ENCODE data around the gene PRND. TPM values are rescaled to one million over a fixed set of nuclear protein-coding genes. Genes with fewer than 3 reads are reported as not detected.
"Not testable (repeated sequence)": the region's sequence is repeated elsewhere in the genome, so short reads cannot be mapped to it uniquely, and the experiment has no call there.

The PRND gene
- total RNA-seq, 1 donor from 2014 or later, result 0.08 TPM

DNA sequence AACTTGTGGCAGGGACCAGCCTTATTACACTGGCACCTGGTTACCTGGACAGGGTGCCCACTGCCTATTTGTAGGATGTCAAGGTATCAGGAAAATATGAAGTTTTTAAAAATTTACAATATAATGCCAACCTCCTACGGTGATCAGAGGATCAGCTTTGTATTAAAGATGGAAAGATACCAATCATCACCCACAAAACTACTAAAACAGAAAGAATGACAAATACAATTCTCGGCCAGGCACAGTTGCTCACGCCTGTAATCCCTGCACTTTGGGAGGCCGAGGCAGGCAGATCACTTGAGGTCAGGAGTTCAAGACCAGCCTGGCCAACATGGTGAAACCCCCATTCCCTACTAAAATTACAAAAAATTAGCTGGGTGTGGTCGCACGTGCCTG, 18.4 kb upstream of the PRND start:
- intact Hi-C loops (cut with DNase I), result no loop called here
- no peak for DNase-seq (ENCODE audit: low spot score)

DNA sequence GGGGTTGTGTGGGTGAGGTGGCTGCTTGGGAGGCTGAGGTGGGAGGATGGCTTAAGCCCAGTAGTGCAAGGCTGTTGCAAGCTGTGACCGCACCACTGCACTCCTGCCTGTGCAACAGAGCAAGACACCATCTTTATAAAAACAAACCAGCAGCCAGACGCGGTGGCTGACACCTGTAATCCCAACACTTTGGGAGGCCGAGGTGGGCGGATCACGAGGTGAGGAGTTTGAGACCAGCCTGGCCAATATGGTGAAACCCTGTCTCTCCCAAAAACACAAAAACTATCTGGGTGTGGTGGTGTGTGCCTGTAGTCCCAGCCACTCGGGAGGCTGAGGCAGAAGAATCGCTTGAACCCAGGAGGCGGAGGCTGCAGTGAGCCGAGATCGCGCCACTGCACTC, 14.8 kb upstream of the PRND start:
- intact Hi-C loops (cut with DNase I), result not testable (repeated sequence)

DNA sequence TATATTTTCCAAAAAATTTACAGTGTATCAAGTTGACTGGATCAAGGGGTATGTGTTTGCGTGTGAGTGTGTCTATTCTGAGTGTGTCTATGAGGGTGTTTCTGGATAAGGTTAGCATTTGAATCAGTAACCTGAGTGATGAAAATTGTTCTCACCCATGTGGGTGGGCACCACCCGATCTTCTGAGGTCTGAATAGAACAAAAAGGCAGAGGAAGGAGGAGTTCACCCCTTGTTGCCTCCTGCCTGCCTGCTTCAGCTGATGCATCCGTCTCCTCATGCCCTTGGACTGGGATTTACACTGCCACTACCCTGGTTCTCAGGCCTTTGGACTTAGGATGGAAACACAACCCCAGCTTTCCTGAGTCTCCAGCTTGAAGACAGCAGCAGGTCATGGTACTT, 13.7 kb upstream of the PRND start:
- intact Hi-C loops (cut with DNase I), result no loop called here
- no peak for DNase-seq (ENCODE audit: low spot score)

More for the DNA sequence above, 14.8 kb upstream of the PRND start:
- DNase-seq (ENCODE audit: low spot score), result not testable (repeated sequence)

DNA sequence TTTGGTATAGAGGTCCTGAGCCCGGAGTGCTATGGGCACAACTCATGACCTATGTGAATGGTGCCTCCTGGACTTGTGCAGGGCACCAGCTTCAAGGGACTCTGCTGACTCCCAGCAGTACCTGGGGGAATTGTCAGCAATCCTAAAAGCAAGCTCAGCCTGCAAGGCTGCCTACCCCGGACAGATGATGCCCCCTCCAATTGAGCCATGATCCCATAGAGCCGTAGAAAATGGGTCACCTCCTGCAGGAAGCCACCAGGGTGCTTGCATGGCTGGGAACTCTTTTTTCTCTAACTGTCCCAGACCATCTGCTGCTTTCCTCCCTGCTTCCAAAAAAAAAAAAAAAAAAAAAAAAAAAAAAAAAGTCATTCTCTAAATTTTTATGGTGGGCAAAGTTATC, 12.9 kb upstream of the PRND start:
- no peak for DNase-seq (ENCODE audit: low spot score)
- intact Hi-C loops (cut with DNase I), result no loop called here

DNA sequence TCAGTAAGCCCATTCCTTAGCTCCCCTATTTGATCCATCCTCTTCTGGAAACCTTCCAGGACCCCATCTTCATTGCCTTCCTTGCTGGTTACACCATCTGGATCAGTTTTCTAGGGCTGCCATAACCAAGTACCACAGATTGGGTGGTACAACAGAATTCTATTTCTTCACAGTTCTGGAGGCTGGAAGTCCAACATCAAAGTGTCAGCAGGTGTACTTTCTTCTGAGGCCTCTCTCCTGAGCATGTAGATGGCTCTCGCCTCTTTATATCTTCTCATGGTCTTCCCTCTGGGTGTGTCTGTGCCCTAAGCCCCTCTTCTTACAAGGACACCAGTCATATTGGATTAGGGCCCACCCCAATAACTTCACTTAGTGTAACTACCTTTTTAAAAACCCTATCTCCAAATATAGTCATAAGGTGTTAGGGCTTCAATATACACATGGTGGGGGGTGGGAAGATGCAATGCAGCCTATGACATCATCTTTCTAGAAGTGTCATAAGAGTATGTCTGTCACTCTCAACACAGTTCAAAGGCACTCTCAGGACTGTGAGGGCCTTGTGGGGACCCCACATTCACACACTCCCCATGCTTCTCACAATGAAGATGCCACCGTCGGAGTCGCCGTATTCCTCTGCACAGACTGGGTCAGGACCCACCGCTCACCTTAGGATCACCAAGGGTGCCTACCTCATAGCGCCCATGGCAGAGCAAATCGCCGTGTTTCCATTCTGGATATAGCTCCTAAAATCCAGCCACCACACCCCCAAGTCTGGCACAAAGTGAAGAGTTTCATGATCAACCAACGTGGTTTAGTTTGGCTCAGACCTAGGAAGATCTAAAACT, 12.2 kb upstream of the PRND start:
- intact Hi-C loops (cut with DNase I), result no loop called here
- DNase-seq (ENCODE audit: low spot score), result no peak

DNA sequence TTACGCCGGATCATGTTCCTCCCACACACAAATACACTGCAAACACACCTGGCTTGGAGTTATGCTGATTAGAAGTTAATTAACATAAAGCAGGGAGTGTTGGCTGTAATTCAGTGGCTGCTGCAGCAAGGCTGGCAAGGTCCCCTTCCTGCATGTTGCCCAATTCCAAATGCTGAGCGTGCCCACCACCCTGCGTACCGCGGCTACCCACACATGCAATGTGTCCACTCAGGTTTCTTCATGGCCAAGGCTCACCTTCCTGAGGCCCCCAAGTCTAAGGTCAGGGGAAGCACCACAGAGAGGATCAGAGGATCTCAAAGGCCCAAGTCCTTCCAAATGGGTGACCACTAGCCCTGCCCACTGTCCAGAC, 11.6 kb upstream of the PRND start:
- no peak for DNase-seq (ENCODE audit: low spot score)
- intact Hi-C loops (cut with DNase I), result no loop called here

DNA sequence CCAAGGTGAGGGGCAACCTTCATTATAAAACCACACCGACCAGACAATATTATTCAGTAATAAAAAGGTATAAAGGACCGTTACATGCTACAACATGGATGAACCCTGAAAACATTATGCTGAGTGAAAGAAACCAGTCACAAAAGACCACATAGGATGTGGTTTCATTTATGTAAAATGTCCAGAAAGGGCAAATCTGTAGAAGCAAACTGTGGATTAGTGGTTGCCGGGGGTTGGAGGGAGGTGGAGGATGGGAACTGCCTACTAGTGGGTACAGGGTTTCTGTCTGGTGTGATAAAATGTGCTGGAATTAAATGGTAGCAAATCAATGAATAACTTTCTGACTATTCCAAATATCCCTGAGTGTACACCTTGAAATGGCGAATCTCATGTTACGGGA, 10.2 kb upstream of the PRND start:
- intact Hi-C loops (cut with DNase I), result no loop called here

DNA sequence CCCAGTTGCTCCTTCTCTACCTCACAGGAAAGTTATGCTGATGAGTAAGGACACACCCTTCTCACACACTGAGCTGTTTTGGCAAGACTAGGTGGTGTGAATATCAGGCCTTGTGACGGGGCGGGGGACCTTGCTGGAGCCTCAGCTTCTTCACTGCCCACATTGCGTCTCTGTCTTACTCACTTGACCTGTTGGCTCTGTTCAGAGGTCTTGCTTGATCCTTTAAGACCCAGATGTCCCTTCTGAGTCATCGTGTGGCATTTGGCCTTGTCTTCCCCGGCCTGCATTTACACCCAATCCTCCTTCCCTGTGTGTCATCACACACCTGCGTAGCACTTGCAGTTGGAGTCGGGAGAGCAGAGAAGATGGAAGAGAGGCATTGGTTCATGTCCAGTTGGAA, 8.3 kb upstream of the PRND start:
- no peak for DNase-seq (ENCODE audit: low spot score)
- intact Hi-C loops (cut with DNase I), result no loop called here

More for the DNA sequence above, 10.2 kb upstream of the PRND start:
- no peak for DNase-seq (ENCODE audit: low spot score)

DNA sequence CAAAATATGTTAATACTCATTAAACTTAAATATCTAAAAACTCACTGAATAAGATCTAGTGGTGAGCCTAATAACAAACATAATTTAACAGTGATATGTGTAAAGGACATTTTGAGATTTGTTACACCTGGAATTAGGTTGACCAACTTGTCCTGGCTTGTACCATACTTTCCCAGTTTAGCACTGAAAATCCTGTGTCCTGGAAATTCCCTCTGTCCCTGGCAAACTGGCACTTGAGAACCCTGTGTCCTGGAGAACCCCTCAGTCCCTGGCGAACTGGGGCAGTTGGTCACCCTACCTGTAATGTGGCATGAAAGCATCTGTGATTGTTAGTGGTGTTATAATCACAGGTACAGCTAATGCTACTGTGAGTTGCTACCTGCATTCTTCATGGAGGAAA, 6.9 kb upstream of the PRND start:
- intact Hi-C loops (cut with DNase I), result no loop called here
- DNase-seq (ENCODE audit: low spot score), result no peak

DNA sequence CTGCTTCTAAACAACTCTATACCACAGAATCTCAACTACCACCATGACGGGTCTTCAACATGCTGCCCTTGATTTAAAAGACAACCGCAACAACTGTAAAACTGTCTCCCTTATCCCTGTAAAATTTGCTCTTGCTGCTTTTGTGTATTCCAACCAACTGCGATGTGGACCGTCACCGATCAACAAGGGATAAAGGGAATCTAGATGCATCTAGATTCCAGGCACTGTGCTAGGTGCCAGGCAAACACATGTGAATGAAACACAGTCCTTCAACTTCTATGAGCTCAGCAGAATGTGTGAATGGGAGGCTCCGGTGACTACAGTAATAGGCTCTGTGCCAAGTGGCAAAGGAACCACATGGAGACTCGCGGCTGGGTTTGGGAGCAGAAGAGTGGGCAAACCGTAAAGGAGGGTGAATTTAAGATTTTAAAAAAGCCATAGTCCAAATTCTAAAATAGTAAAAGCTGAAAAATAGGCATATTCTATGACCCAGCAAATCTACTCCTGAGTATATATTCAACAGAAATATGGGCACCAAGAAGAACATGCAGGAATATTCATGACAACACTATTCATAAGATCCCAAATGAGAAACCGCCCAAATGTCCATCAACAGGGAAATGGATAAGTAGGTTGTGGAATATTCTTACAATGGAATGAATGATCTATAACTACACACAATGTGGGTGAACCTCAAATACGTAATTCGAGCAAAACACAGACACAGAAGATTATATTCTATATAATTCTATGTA, 3.7 kb upstream of the PRND start:
- intact Hi-C loops (cut with DNase I), result no loop called here
- DNase-seq (ENCODE audit: low spot score), result no peak

DNA sequence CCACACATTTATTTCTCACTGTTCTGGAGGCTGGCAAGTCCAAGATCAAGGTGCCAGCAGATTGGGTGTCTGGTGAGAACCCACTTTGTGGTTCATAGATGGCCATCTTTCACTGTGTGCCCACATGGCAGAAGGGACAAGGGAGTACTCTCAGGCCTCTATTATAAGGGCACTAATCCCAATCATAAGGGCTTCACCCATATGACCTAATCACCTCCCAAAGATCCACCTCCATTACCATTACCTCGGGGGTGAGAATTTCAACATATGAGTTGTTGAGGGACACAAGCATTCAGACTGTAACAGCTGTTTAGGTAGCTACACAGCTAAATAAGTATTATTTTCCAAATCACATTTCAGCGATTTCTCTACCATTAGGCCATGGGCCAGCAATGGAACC, 2.5 kb upstream of the PRND start:
- DNase-seq (ENCODE audit: low spot score), result no peak
- intact Hi-C loops (cut with DNase I), result no loop called here

DNA sequence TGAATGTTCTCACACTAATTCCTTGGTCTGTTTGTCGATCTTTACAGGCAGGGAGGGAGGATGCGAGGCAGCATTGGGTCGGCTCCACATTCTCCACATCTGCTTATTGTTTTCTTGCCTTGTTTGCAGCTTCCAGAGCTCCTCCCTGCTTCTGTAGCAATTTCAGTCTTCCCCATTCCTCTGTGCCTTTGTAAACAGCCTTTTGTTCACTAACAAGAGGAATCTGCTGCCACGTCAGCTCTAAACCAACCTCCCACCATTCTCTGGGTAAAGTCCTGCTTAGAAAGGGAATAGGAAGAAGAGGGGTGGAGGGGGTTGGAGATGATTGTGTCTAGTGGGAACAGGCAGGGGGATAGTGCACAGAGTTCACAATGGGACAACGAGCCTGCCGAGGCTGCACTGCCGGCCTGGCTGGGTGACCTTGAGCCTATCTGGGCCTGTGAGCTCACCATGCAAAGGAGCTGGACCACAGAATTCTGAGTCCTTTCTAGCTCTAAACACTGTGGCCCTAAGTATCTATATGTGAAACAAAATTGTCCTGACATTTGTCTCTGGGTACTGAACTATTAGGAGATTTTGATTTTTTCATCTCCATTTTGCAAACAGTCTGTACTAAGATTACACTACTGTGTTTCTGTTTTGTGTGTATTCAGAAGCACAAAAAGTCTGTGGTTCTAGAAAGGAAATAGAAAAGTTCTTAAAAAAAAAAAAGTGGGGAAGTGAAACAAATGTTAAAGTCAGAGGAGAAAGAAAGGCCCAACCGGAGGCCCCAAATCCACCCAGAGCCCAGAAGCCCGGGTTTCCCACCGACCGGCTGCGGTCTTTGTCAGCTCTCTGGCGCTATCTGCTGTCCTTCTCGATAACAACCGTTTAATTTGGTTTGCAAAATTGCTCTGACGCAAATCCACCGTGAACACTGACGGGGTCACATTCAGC, 1.4 kb upstream of the PRND start:
- DNase-seq (ENCODE audit: low spot score), result peak; percentile 85
- intact Hi-C loops (cut with DNase I), result loop anchor here (1.0 to 5.0 kb wide), 2 partner anchors 38 to 113 kb away; no protein-coding TSS in a partner anchor

DNA sequence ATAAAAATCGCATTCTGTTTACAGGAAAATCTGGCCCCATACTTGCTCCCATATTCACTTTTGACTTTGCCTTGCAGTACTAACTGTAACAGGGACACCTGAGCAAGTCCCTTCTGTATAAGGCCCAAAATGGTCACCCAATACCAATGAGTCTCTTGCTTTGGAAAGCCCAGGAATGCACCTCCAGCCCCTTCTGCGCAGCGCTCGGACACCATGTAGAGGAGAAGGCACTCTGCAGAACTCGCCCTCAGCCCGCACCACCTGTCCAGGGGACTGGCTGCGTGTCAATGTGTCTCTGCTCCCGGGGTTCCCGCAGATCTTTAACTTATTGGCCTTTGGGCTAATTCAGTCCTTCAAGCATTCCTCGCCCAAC, 746 bp upstream of the PRND start:
- DNase-seq (ENCODE audit: low spot score), result no peak
- intact Hi-C loops (cut with DNase I), result loop anchor here (1.0 to 5.0 kb wide), 2 partner anchors 39 to 114 kb away; no protein-coding TSS in a partner anchor

DNA sequence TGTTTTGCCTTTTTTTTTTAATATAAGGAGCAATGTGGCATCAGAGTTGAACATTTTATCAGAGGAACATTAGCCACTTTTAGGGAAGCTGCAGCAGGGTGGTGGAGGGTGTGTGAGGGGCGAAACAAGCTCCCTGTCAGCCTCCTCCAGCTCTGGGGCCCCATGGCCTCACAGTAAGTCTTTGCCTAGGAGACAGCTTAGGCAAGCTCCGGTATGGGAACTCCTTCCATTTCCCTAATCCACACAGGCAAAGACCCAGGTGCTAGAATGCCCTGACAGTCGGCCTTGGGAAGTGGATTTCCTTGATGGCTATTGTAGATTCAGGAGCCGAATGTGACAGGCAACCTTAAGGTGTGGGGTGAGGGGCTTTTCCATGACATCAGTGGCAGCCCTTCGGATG, 862 bp downstream of the PRND start:
- intact Hi-C loops (cut with DNase I), result loop anchor here (5.0 kb wide), 1 partner anchor 40 kb away; no protein-coding TSS in a partner anchor
- no peak for DNase-seq (ENCODE audit: low spot score)

DNA sequence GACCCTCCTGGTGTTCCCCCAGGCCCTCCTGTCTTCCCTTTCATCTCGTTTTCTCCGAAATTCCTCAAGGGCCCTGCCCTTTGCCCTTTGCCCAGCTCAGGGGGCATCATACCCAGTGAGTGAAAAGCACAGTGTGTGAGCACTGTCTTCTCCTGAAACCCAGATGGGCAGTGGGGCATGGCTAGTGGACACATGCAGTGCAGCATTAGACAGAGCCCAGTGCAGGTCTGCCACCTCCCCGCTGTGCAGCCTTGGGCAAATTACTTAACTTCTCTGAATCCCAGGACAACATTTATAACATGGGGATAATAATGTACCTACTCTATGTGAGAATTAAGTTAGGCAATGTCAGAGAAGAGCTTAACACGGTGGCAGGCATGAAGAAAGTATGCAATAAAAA, 1.3 kb downstream of the PRND start:
- intact Hi-C loops (cut with DNase I), result loop anchor here (5.0 kb wide), 1 partner anchor 41 kb away; no protein-coding TSS in a partner anchor
- no peak for DNase-seq (ENCODE audit: low spot score)

DNA sequence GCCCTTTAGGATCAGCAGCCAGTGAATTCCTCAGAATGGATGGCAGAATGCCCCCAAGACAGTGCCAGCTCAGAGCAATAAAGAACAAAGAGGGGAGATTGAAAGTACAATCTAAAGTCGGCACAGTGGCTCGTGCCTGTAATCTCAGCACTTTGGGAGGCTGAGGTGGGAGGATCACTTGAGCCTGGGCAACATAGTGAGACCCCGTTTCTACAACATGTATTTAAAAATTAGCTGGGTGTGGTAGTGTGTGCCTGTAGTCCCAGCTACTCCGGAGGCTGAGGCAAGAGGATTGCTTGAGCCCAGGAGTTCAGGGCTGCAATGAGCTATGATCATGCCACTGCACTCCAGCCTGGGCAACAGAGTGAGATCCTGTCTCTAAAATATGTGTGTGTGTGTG, 1.8 kb downstream of the PRND start:
- intact Hi-C loops (cut with DNase I), result loop anchor here (5.0 kb wide), 1 partner anchor 41 kb away; no protein-coding TSS in a partner anchor
- DNase-seq (ENCODE audit: low spot score), result not testable (repeated sequence)

DNA sequence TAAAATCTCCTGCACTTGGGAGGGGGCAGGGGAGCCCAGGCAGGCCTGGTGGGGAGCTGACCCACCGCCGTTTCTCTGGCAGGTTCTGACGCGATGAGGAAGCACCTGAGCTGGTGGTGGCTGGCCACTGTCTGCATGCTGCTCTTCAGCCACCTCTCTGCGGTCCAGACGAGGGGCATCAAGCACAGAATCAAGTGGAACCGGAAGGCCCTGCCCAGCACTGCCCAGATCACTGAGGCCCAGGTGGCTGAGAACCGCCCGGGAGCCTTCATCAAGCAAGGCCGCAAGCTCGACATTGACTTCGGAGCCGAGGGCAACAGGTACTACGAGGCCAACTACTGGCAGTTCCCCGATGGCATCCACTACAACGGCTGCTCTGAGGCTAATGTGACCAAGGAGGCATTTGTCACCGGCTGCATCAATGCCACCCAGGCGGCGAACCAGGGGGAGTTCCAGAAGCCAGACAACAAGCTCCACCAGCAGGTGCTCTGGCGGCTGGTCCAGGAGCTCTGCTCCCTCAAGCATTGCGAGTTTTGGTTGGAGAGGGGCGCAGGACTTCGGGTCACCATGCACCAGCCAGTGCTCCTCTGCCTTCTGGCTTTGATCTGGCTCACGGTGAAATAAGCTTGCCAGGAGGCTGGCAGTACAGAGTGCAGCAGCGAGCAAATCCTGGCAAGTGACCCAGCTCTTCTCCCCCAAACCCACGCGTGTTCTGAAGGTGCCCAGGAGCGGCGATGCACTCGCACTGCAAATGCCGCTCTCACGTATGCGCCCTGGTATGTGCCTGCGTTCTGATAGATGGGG, 3.0 kb downstream of the PRND start:
- intact Hi-C loops (cut with DNase I), result loop anchor here (5.0 kb wide), 1 partner anchor 42 kb away; no protein-coding TSS in a partner anchor
- no peak for DNase-seq (ENCODE audit: low spot score)

DNA sequence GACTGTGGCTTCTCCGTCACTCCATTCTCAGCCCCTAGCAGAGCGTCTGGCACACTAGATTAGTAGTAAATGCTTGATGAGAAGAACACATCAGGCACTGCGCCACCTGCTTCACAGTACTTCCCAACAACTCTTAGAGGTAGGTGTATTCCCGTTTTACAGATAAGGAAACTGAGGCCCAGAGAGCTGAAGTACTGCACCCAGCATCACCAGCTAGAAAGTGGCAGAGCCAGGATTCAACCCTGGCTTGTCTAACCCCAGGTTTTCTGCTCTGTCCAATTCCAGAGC, 3.5 kb downstream of the PRND start:
- no peak for DNase-seq (ENCODE audit: low spot score)
- intact Hi-C loops (cut with DNase I), result no loop called here

Data from cardiac septum (tissue), 1 donor.